ENCODE measurements around the gene ADCK2. TPM values are rescaled to one million over a fixed set of nuclear protein-coding genes. Genes with fewer than 3 reads are reported as not detected.

ADCK2 gene
- total RNA-seq, 4 donors from 2014 or later: 19.7 to 27.2 (median 23.3) TPM

DNA sequence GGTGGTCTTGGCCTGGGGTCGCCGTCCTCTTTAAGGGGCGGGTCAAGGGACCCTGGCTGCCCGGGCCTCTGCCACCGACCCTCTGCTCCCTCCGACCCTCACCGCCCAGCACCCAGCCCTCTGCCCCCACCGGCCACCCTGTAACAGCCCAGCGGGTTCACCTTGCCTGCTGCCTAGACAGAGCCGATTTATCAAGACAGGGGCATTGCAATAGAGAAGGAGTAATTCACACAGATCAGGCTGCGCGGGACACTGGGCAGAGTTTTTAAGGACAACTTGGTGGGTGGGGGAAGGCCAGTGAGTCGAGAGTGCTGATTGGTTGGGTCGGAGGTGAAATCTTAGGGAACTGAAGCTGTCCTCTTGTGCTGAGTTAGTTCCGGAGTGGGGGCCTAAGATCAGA is 779 bp upstream of the ADCK2 start:
- H3K36me3 ChIP-seq: no peaks in the 10 kb centered on the region
- H3K27ac ChIP-seq: no peak overlapping the region
- no peaks in the 10 kb centered on the region for H3K9me3 ChIP-seq
- intact Hi-C loops (cut with DNase I; ENCODE audit: low total_unique reads) (loop anchor here (1.0 to 10.0 kb wide), 4 partner anchors 16 to 863 kb away; partner anchors contain the start of gene NDUFB2), in situ Hi-C loops (cut with MboI; ENCODE audit: low sequenced_read_pairs in 4 of 4) (no loop called here)
- no peak for TF ChIP-seq POLR2A (IDR thresholded peaks at IDR 0.05)
- TF ChIP-seq, protein P1, sequence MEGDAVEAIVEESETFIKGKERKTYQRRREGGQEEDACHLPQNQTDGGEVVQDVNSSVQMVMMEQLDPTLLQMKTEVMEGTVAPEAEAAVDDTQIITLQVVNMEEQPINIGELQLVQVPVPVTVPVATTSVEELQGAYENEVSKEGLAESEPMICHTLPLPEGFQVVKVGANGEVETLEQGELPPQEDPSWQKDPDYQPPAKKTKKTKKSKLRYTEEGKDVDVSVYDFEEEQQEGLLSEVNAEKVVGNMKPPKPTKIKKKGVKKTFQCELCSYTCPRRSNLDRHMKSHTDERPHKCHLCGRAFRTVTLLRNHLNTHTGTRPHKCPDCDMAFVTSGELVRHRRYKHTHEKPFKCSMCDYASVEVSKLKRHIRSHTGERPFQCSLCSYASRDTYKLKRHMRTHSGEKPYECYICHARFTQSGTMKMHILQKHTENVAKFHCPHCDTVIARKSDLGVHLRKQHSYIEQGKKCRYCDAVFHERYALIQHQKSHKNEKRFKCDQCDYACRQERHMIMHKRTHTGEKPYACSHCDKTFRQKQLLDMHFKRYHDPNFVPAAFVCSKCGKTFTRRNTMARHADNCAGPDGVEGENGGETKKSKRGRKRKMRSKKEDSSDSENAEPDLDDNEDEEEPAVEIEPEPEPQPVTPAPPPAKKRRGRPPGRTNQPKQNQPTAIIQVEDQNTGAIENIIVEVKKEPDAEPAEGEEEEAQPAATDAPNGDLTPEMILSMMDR (IDR thresholded peaks at IDR 0.05 in 4 of 5, conservative IDR thresholded peaks at IDR 0.05 in 1 of 5): no peak
- H3K4me1 ChIP-seq: peaks cover 16 to 26% of the 10 kb centered on the region in 2 donors
- H3K27me3 ChIP-seq: no peaks in the 10 kb centered on the region
- ATAC-seq (no peak), DNase-seq (no peak)
- H3K4me3 ChIP-seq: peak overlapping the region in 1 of 4 donors; percentile 89

DNA sequence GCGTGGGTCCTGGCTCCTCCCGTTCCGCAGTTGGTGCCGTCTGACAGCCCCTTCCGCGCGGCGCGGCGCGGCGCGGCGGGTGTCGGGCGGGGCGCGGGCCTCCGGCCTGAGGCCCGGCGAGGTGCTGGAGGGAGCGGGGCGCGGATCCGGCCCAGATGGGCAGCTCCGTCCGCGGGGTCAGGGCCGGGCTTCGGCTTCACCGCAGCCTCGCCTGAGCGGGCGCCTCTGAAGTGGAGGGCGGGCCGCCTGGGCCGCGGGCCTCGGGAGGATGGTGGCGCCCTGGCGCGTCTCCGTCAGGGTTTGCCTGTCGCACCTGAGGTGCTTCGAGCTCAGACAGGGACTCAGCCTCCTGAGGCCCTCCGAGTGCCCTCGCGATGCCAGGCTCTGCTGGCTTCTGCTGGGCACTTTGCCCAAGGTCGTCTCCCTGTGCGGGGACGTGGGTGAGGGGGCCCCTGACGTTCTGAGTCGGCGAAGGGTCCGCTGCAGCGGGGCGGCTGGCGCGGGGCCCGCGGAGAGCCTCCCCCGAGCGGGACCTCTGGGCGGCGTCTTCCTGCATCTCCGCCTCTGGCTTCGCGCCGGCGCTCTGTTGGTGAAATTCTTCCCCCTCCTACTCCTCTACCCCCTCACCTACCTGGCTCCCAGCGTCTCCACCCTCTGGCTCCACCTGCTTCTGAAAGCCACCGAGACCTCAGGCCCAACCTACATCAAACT is 473 bp downstream of the ADCK2 start:
- H3K9me3 ChIP-seq: no peaks in the 10 kb centered on the region
- H3K36me3 ChIP-seq: no peaks in the 10 kb centered on the region
- DNase-seq: peak in 1 of 2 donors; percentile 31
- peak; percentile 72 to 75 for ATAC-seq
- in situ Hi-C loops (cut with MboI; ENCODE audit: low sequenced_read_pairs in 4 of 4): no loop called here
- peak overlapping the region; percentile 66 to 89 (median 75) for H3K4me3 ChIP-seq
- intact Hi-C loops (cut with DNase I; ENCODE audit: low total_unique reads): loop anchor here (2.0 to 10.0 kb wide), 3 partner anchors 24 to 862 kb away; partner anchors contain the start of gene NDUFB2
- H3K4me1 ChIP-seq: peaks cover 16 to 26% of the 10 kb centered on the region in 2 donors
- H3K27me3 ChIP-seq: no peaks in the 10 kb centered on the region
- peak overlapping the region; percentile 69 to 83 (median 76) for H3K27ac ChIP-seq
- TF ChIP-seq POLR2A (IDR thresholded peaks at IDR 0.05): peak; percentile 18 to 45
- TF ChIP-seq, protein P1 (IDR thresholded peaks at IDR 0.05 in 4 of 5, conservative IDR thresholded peaks at IDR 0.05 in 1 of 5): no peak

DNA sequence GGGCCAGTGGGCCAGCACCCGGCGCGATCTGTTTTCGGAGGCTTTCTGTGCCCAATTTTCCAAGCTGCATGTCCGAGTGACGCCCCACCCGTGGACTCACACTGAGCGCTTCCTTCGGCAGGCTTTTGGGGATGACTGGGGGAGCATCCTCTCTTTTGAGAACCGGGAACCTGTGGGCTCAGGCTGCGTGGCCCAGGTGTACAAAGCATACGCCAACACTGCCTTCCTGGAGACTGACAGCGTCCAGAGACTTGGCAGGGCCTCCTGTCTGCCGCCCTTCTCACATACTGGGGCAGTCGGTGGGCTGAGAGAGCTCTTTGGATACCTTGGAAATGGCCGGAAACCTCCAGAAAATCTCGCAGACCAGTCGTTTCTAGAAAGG is 1.0 kb downstream of the ADCK2 start:
- H3K36me3 ChIP-seq: peaks cover 0 to 1% of the 10 kb centered on the region in 2 donors
- no peak for DNase-seq
- H3K27me3 ChIP-seq: no peaks in the 10 kb centered on the region
- TF ChIP-seq, protein P1 (IDR thresholded peaks at IDR 0.05 in 4 of 5, conservative IDR thresholded peaks at IDR 0.05 in 1 of 5): no peak
- TF ChIP-seq POLR2A (IDR thresholded peaks at IDR 0.05): no peak
- peaks cover 16 to 26% of the 10 kb centered on the region in 2 donors for H3K4me1 ChIP-seq
- no peaks in the 10 kb centered on the region for H3K9me3 ChIP-seq
- intact Hi-C loops (cut with DNase I; ENCODE audit: low total_unique reads): loop anchor here (2.0 to 10.0 kb wide), 3 partner anchors 23 to 861 kb away; partner anchors contain the start of gene NDUFB2
- ATAC-seq: no peak
- in situ Hi-C loops (cut with MboI; ENCODE audit: low sequenced_read_pairs in 4 of 4): no loop called here
- peak overlapping the region; percentile 66 to 89 (median 75) for H3K4me3 ChIP-seq
- peak overlapping the region; percentile 69 to 83 (median 76) for H3K27ac ChIP-seq

DNA sequence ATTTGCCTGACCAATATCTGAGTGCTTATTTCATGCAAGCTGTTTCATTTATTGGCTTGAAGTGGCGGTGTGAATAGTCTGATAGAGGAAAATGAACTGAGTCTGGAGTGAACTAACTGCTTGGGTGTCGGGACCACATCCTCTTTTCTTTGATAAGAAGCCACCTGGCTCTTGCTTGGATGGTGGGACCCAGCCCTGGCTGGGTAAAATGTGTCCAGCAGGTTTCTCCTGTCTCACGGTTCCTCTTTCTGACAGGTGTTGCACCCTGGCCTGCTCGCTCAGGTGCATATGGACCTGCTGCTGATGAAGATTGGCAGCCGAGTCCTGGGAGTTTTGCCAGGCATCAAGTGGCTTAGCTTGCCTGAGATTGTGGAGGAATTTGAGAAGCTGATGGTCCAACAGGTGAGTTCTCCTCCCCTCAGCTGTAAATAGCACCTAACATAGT is 1.6 kb downstream of the ADCK2 start:
- no peak for ATAC-seq
- Histone ChIP-seq H3K9me3 (no peaks in the 10 kb centered on the region), H3K4me1 (peaks cover 16 to 26% of the 10 kb centered on the region in 2 donors), H3K27ac (peak overlapping the region in 1 of 4 donors; percentile 80), H3K27me3 (no peaks in the 10 kb centered on the region), H3K36me3 (peaks cover 0 to 7% of the 10 kb centered on the region in 2 donors), H3K4me3 (peak overlapping the region in 1 of 4 donors; percentile 89)
- TF ChIP-seq, protein P1 (IDR thresholded peaks at IDR 0.05 in 4 of 5, conservative IDR thresholded peaks at IDR 0.05 in 1 of 5): no peak
- TF ChIP-seq POLR2A (IDR thresholded peaks at IDR 0.05): no peak
- no peak for DNase-seq
- in situ Hi-C loops (cut with MboI; ENCODE audit: low sequenced_read_pairs in 4 of 4) (no loop called here), intact Hi-C loops (cut with DNase I; ENCODE audit: low total_unique reads) (loop anchor here (5.0 to 10.0 kb wide), 2 partner anchors 253 to 860 kb away; no protein-coding TSS in a partner anchor)
